IPS DF 19.7 (cell line): ENCODE data around the gene FHOD3.
"Not testable (repeated sequence)": the region's sequence is repeated elsewhere in the genome, so short reads cannot be mapped to it uniquely, and the experiment has no call there.

Experiments
- DNase-seq: peaks from one replicate; pipeline ENCODE4 v3.0.0-alpha.2; 2013; ENCODE audit warnings: low read depth, low spot score

The FHOD3 gene

DNA sequence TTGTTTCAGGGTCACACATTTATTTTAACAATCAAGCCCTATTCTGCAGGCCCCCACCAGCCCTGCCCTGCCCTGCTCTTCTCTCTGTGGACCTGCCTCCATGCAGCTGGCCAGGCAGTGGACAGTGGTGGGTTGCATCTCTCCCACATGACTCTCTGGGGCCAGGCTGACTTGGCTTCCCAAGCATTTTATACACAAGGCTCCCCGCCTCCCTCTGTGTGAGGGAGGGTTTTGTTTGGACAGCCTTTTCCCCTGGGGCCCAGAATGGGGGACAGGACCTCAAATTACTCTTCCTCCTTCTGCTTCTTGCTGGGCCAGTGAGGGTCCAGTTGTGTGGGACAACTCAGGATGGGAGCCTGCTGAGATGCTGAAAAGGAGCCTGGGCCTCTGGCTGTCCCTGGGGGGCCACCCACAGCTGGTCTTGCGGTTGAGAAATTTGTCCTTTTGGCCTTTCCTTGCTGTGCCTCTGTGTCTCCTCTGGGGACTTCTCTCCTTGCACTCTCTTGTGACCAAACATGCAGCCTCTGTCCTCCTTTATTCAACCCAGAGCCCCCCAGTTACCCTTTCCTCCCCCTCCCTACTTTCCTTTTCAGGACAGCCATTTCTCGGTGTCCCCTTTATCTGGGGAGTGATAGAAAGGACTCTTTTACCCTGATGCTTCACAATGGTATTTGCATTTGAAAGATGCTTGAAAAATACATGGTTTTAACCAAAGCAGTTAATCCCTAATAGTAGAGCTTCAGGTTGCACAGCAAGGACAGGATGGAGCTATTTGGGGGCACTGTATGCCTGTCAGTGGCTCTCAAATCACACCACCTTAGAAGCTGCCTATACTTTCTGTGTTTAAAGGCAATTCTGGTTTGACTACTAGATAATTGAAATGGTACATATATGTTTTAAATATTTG is 151.1 kb downstream of the FHOD3 start:
- peak; percentile 38 for DNase-seq

- no peak for DNase-seq
These were observed 151.9 kb downstream of the FHOD3 start for GRCh38 chr18:36449451-36449850.

- DNase-seq = no peak
These were observed 152.8 kb downstream of the FHOD3 start for GRCh38 chr18:36450264-36450663.

DNA sequence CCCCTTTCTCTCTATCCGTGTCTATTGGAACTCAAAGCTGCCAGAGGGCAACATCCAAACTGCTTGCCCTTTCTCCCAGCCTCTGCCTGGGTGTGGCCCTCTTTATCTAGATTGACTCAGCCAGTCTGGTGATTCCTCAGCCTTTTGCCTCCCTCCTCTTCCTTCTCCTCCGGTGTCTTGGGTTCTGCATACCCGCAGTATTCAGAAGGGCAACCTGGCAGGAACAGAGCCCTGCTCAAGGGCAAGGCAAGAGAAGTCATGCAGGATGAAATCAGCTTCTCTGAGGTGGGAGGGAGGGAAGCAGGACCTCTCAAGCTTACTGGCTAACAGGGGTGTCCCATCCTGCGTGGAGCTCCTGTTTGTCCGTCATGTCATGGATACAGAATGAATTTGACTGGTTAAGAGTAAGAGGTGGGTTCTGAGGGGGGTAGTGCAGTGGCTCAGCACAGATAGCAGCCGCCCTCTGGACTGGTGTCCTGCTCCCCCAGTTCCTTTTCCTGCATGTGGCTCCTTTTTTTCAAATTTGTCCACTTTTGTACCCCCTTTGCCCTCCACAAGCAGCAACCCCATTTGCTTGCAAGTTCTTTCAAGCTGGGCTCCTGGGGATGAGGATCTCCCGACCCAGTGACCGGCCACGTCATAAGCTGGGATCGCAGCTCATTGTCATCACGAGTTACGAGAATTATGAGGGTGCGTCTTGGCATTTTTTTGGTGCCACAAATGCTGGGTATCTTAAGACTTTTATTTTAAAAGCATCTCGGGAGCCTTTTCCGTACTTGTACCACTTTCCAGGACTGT is 154.1 kb downstream of the FHOD3 start:
- no peak for DNase-seq

GRCh38 chr18:36454245-36454644 is 156.7 kb downstream of the FHOD3 start:
- no peak for DNase-seq

- no peak for DNase-seq
These were observed 157.4 kb downstream of the FHOD3 start for GRCh38 chr18:36454848-36455458.

DNA sequence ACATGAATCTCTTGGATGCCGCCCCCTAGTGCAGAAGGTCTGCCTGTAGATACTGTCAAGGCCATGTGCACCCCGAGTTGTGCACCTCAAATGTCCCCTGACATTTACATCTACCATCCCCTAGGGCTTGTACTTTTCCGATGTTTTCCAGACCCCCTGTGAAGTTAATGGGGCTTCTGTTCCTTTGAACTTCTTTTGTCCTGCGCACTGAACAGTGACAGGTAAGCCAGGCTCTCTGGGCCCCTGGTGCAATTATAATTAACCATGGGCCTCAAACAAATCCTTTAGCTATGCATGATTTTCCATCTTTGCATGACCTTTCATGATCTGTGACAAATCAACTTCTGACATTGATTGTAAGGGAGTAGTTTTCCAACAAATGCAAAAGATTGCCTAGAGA is 158.4 kb downstream of the FHOD3 start:
- DNase-seq = no peak

DNA sequence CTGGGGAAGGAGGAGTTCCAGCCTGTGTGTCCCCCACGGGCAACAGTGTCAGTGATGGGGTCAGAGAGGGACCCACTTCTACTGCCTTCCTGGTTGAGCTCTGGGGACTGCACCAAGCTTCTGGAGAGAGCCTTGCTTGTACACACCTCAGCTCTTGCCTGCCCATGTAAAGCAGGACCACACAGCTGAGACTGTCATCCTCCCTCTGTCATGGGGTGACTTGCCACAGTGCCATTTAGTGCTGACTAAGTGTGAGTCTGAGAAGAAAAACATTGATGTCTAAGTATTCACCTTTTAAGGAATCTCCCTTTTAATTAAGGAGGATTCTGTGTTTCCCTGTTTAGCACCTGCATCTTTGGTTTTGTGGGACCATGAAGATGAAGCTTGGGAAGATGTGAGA is 159.1 kb downstream of the FHOD3 start:
- no peak for DNase-seq

- DNase-seq = no peak
These were observed 160.2 kb downstream of the FHOD3 start for GRCh38 chr18:36457683-36458082.

GRCh38 chr18:36458306-36458705 is 160.8 kb downstream of the FHOD3 start:
- DNase-seq = no peak

DNA sequence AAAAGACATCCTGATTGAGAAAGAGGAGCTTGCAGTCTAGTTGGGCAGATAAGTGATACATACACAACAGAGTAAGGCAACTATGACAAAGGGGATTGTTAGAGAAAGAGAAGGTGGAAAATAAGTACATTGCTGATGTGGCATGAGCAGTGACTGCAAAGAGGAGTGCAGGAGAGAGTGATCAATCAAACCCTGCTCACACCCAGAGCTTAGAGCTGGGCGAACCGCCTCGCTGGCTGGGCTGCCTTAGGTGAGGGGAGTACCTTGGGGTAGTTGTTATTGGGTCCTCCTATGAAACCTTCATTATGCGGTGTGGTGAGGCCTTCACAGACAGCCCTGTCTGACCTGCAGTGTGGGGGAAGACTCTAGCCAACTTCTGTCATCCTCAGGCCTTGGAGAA is 161.7 kb downstream of the FHOD3 start:
- DNase-seq = no peak

DNA sequence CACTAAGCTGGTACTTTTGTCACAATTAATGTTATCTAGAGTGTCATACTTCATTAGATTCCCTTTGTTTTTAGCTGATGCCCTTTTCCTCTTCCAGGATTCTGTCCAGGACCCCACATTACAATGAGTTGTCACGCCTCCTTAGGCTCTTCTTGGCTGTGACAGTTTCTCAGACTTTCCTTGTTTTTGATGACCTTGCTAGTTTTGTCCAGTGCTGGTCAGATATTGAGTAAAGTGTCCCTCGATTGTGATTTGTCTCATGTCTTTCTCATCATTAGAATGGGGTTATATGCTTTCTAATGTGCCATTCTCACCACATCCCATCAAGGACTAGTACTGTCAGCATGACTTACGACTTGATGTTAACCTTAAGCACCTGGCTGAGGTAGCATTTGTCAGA is 162.3 kb downstream of the FHOD3 start:
- no peak for DNase-seq

- no peak for DNase-seq
These were observed 162.9 kb downstream of the FHOD3 start for GRCh38 chr18:36460324-36460850.

- no peak for DNase-seq
These were observed 163.3 kb downstream of the FHOD3 start for GRCh38 chr18:36460854-36461253.

GRCh38 chr18:36461551-36461987 is 164.1 kb downstream of the FHOD3 start:
- no peak for DNase-seq

- DNase-seq = not testable (repeated sequence)
These were observed 166.0 kb downstream of the FHOD3 start for GRCh38 chr18:36463516-36463915.

- DNase-seq = no peak
These were observed 166.7 kb downstream of the FHOD3 start for GRCh38 chr18:36464126-36464651.

- DNase-seq = no peak
These were observed 167.8 kb downstream of the FHOD3 start for GRCh38 chr18:36465276-36465675.

DNA sequence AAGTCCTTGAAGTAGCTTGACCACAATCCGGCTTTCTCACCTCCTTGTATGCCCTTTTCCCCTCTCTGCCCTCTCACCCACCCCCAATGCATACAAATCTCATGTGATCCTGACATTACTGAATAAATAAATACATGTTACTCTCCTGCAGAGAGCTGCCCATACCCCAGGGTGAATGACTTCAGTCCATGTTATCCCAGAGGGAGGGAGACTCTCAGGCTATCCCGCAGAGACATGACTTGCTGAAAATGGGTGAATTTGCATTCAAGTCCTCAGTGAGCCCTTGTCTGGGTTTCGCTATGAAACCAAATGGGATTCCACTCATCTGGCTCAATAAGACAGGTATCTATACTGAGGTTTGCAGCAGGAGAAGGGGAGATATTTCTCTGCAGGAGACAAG is 168.5 kb downstream of the FHOD3 start:
- no peak for DNase-seq

- DNase-seq = no peak
These were observed 170.1 kb downstream of the FHOD3 start for GRCh38 chr18:36467614-36468013.

GRCh38 chr18:36468161-36468560 is 170.6 kb downstream of the FHOD3 start:
- DNase-seq = no peak

DNA sequence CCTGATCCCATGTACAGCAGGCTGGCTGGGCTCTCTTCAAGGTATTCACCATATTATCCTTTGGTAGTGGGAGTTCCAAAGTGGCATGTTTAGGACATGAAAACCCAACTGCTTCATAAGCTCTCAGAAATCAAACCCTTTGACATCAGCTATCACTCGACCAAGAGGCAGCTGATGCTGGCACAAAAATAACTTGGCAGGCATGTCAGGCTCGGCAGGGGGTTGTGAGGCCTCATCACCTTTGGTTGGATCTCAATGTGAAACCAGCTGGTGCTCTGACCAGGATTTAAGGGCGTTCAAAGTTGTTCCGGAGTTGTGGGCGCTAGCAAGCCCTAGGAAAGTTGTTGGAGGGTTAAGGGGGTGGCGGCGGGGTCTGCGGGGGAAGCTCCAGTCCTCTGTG is 171.9 kb downstream of the FHOD3 start:
- no peak for DNase-seq
